PFSK-1 (cell line): ENCODE measurements around the gene LRMDA.

ENCODE experiments used
- POLR2AphosphoS5 ChIP-seq: IDR thresholded peaks from 2 replicates; pipeline ENCODE4 v1.6.1; 2012; ENCODE audit warnings: low read depth, mild to moderate bottlenecking, control low read depth, low read length, moderate library complexity
- SIN3A ChIP-seq: IDR thresholded peaks from 2 replicates; pipeline ENCODE4 v1.6.1; 2012; ENCODE audit warnings: mild to moderate bottlenecking, low read length, moderate library complexity, borderline replicate concordance; ENCODE audit not compliant: insufficient read depth
- TAF1 ChIP-seq: IDR thresholded peaks from 2 replicates; pipeline ENCODE4 v1.6.1; 2012; ENCODE audit warnings: low read length, control low read depth, borderline replicate concordance; ENCODE audit not compliant: insufficient read depth
- TF ChIP-seq, protein P1 (sequence below), 2 experiments: IDR thresholded peaks; 2 replicates each; pipeline versions ENCODE4 v1.6.1 to v1.8.0; 2011 to 2012; ENCODE audit warnings: low read depth in 2 of 2, low read length in 2 of 2, control low read depth in 1 of 2, inconsistent platforms in 1 of 2, mild to moderate bottlenecking in 1 of 2, moderate library complexity in 1 of 2; ENCODE audit not compliant: insufficient read depth in 1 of 2

GRCh38 chr10:75468612-75469005 lies 37.2 kb downstream of the LRMDA start:
- no peak for TF ChIP-seq POLR2AphosphoS5
- TF ChIP-seq, protein P1, sequence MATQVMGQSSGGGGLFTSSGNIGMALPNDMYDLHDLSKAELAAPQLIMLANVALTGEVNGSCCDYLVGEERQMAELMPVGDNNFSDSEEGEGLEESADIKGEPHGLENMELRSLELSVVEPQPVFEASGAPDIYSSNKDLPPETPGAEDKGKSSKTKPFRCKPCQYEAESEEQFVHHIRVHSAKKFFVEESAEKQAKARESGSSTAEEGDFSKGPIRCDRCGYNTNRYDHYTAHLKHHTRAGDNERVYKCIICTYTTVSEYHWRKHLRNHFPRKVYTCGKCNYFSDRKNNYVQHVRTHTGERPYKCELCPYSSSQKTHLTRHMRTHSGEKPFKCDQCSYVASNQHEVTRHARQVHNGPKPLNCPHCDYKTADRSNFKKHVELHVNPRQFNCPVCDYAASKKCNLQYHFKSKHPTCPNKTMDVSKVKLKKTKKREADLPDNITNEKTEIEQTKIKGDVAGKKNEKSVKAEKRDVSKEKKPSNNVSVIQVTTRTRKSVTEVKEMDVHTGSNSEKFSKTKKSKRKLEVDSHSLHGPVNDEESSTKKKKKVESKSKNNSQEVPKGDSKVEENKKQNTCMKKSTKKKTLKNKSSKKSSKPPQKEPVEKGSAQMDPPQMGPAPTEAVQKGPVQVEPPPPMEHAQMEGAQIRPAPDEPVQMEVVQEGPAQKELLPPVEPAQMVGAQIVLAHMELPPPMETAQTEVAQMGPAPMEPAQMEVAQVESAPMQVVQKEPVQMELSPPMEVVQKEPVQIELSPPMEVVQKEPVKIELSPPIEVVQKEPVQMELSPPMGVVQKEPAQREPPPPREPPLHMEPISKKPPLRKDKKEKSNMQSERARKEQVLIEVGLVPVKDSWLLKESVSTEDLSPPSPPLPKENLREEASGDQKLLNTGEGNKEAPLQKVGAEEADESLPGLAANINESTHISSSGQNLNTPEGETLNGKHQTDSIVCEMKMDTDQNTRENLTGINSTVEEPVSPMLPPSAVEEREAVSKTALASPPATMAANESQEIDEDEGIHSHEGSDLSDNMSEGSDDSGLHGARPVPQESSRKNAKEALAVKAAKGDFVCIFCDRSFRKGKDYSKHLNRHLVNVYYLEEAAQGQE (IDR thresholded peaks at IDR 0.05; ENCODE audit: insufficient read depth in 1 of 2, low read depth in 2 of 2, low read length in 2 of 2): no peak
- TF ChIP-seq TAF1: no peak
- TF ChIP-seq SIN3A: no peak
